Effector CD8-positive, alpha-beta T cell (primary cell): Measurements from ENCODE around the gene OGFOD1.
"Not testable (repeated sequence)": the region's sequence is repeated elsewhere in the genome, so short reads cannot be mapped to it uniquely, and the experiment has no call there.

ENCODE experiments used
- DNase-seq: peaks from one replicate; lab custom pipeline; 2025; lab: John Stamatoyannopoulos, UW

The OGFOD1 gene

GRCh38 chr16:56480776-56481467 lies 29.6 kb downstream of the OGFOD1 start:
- no peak for DNase-seq

- DNase-seq, result no peak
These were observed 30.2 kb downstream of the OGFOD1 start for GRCh38 chr16:56481468-56482122.

- DNase-seq, result no peak
These were observed 31.4 kb downstream of the OGFOD1 start for GRCh38 chr16:56482683-56483236.

GRCh38 chr16:56483394-56483793 lies 32.0 kb downstream of the OGFOD1 start:
- DNase-seq, result no peak

- no peak for DNase-seq
These were observed 36.7 kb downstream of the OGFOD1 start for GRCh38 chr16:56488035-56488434.

GRCh38 chr16:56488868-56489267 lies 37.5 kb downstream of the OGFOD1 start:
- not testable (repeated sequence) for DNase-seq

- DNase-seq, result no peak
These were observed 40.4 kb downstream of the OGFOD1 start for GRCh38 chr16:56491657-56492261.

- no peak for DNase-seq
These were observed 41.8 kb downstream of the OGFOD1 start for GRCh38 chr16:56493126-56493525.

GRCh38 chr16:56493815-56494214 lies 42.5 kb downstream of the OGFOD1 start:
- no peak for DNase-seq

GRCh38 chr16:56505181-56505580 lies 53.8 kb downstream of the OGFOD1 start:
- DNase-seq, result no peak

GRCh38 chr16:56506941-56507340 lies 55.6 kb downstream of the OGFOD1 start:
- DNase-seq, result no peak

- DNase-seq, result no peak
These were observed 59.2 kb downstream of the OGFOD1 start for GRCh38 chr16:56510544-56510943.

- no peak for DNase-seq
These were observed 60.7 kb downstream of the OGFOD1 start for GRCh38 chr16:56512025-56512424.

GRCh38 chr16:56513091-56513490 lies 61.7 kb downstream of the OGFOD1 start:
- no peak for DNase-seq

GRCh38 chr16:56513972-56514371 lies 62.6 kb downstream of the OGFOD1 start:
- peak; percentile 6 for DNase-seq

- no peak for DNase-seq
These were observed 63.5 kb downstream of the OGFOD1 start for GRCh38 chr16:56514845-56515244.

- no peak for DNase-seq
These were observed 64.3 kb downstream of the OGFOD1 start for GRCh38 chr16:56515665-56516064.

- DNase-seq, result no peak
These were observed 65.9 kb downstream of the OGFOD1 start for GRCh38 chr16:56517206-56517605.

- DNase-seq, result no peak
These were observed 67.1 kb downstream of the OGFOD1 start for GRCh38 chr16:56518425-56518824.

- peak; percentile 85 for DNase-seq
These were observed 68.3 kb downstream of the OGFOD1 start, which contains the start of gene BBS2 for GRCh38 chr16:56519459-56520250. Gene BBS2 (minus strand): TSS chr16:56520024. CDS start chr16:56519862, 162 bp downstream.

GRCh38 chr16:56520251-56520577 lies 68.9 kb downstream of the OGFOD1 start:
- no peak for DNase-seq

GRCh38 chr16:56525236-56525635 lies 73.9 kb downstream of the OGFOD1 start:
- DNase-seq, result no peak
